Endothelial cell of umbilical vein (primary cell): Measurements from ENCODE around the gene APOBEC3F. TPM values are rescaled to one million over a fixed set of nuclear protein-coding genes. Genes with fewer than 3 reads are reported as not detected.

Experiments
- BruUV-seq: library from RNA; stranded (reverse); fragments of 400-500 nt; replicated peaks from 2 replicates; lab custom pipeline; 2021; lab: Mats Ljungman, UMichigan
- CTCF ChIA-PET: fragments of 300-600, 350-600 bp; sonication (Branson Sonifier 250); formaldehyde crosslinking; loops from one replicate; lab custom pipeline; 2021; ENCODE audit warnings: antibody characterized with exemption, inconsistent platforms; lab: Charles Lee
- POLR2A ChIA-PET: fragments of 300-600, 350-600 bp; sonication (Branson Sonifier 250); formaldehyde crosslinking; loops from one replicate; lab custom pipeline; 2021; ENCODE audit warnings: antibody characterized with exemption, inconsistent platforms; lab: Charles Lee
- DNase-seq: peaks from one replicate; pipeline ENCODE4 v3.0.0-alpha.2; 2011; ENCODE audit warnings: low read depth, low spot score
- FAIRE-seq: peaks from 2 replicates; lab custom pipeline; 2011; peaks lifted over from hg19 to GRCh38; lab: Jason Lieb, UNC
- H2AFZ ChIP-seq: 2 replicates; pipeline ENCODE4 v1.6.0; 2012; ENCODE audit warnings: low read depth, low read length, control low read depth, inconsistent platforms
- H3K27ac ChIP-seq: 2 replicates; pipeline ENCODE4 v1.5.1; 2011; ENCODE audit warnings: low read depth, mild to moderate bottlenecking, control low read depth, low read length, moderate library complexity; ENCODE audit not compliant: insufficient read depth
- H3K27me3 ChIP-seq, 2 experiments: 2 replicates each; pipeline versions ENCODE4 v1.6.0 to v1.6.1; 2011; ENCODE audit warnings: low read length in 2 of 2, mixed read lengths in 1 of 2; ENCODE audit not compliant: control insufficient read depth in 2 of 2, insufficient read depth in 2 of 2
- H3K36me3 ChIP-seq, 2 experiments: 2 replicates in 1 of 2; 3 replicates in 1 of 2; pipeline ENCODE4 v1.5.1; 2011; ENCODE audit warnings: low read length in 2 of 2, mild to moderate bottlenecking in 1 of 2, moderate library complexity in 1 of 2; ENCODE audit not compliant: control insufficient read depth in 2 of 2, insufficient read depth in 2 of 2; ENCODE audit errors: extremely low read depth in 1 of 2
- H3K4me1 ChIP-seq: 3 replicates; pipeline ENCODE4 v1.5.1; 2011; ENCODE audit warnings: mild to moderate bottlenecking, low read length; ENCODE audit not compliant: control insufficient read depth, insufficient read depth; ENCODE audit errors: extremely low read depth
- H3K4me2 ChIP-seq: 2 replicates; pipeline ENCODE4 v1.6.1; 2011; ENCODE audit warnings: low read length, control low read depth, mixed read lengths; ENCODE audit not compliant: insufficient read depth
- H3K4me3 ChIP-seq, 3 experiments: fragments of 200-600 bp in 1 of 3; sonication (generic), shearing (Covaris generic) in 1 of 3; replicated peaks in 1 of 3; 2 replicates each; pipeline ENCODE4 v1.5.1; 2011 to 2016; ENCODE audit warnings: control low read depth in 3 of 3, low read length in 3 of 3, mild to moderate bottlenecking in 2 of 3, inconsistent platforms in 1 of 3, low read depth in 1 of 3, moderate library complexity in 1 of 3; ENCODE audit not compliant: insufficient read depth in 1 of 3
- H3K79me2 ChIP-seq: 2 replicates; pipeline ENCODE4 v1.6.0; 2012; ENCODE audit warnings: low read length, inconsistent platforms; ENCODE audit not compliant: control insufficient read depth, insufficient read depth
- H3K9ac ChIP-seq: replicated peaks from 2 replicates; pipeline ENCODE3; 2011; ENCODE audit warnings: low read length, control low read depth; ENCODE audit not compliant: insufficient read depth; ENCODE audit errors: extremely low read depth
- H3K9me1 ChIP-seq: replicated peaks from 3 replicates; pipeline ENCODE4 v1.6.0; 2011; ENCODE audit warnings: mild to moderate bottlenecking, low read length; ENCODE audit not compliant: control insufficient read depth, insufficient read depth; ENCODE audit errors: extremely low read depth
- H3K9me3 ChIP-seq: replicated peaks from 2 replicates; pipeline ENCODE4 v1.5.1; 2012; ENCODE audit warnings: low read length, inconsistent platforms; ENCODE audit not compliant: control insufficient read depth, insufficient read depth
- H4K20me1 ChIP-seq: replicated peaks from 2 replicates; pipeline ENCODE3; 2011; ENCODE audit warnings: mild to moderate bottlenecking, low read length; ENCODE audit not compliant: control insufficient read depth, insufficient read depth; ENCODE audit errors: extremely low read depth
- EZH2 ChIP-seq: IDR thresholded peaks from 2 replicates; pipeline ENCODE4 v1.6.1; 2012; ENCODE audit warnings: borderline replicate concordance, low read depth, mild to moderate bottlenecking, moderate library complexity, low read length, inconsistent platforms; ENCODE audit not compliant: severe bottlenecking
- FOS ChIP-seq: IDR thresholded peaks from 2 replicates; pipeline ENCODE4 v1.6.1; 2011; ENCODE audit warnings: mild to moderate bottlenecking, low read length, moderate library complexity, borderline replicate concordance; ENCODE audit not compliant: insufficient read depth
- GATA2 ChIP-seq: IDR thresholded peaks from 2 replicates; pipeline ENCODE4 v1.7.0; 2011; ENCODE audit warnings: low read depth, mild to moderate bottlenecking, moderate library complexity, mixed read lengths, low read length; ENCODE audit not compliant: insufficient read length, insufficient read depth
- JUN ChIP-seq: IDR thresholded peaks from 2 replicates; pipeline ENCODE4 v1.6.1; 2011; ENCODE audit warnings: borderline replicate concordance, low read depth; ENCODE audit not compliant: insufficient read length, insufficient read depth
- MYC ChIP-seq: IDR thresholded peaks from one replicate; pipeline ENCODE4 v1.6.1; 2011; ENCODE audit warnings: mild to moderate bottlenecking, low read depth, low read length
- POLR2A ChIP-seq: IDR thresholded peaks from 2 replicates; pipeline ENCODE4 v1.6.1; 2012; ENCODE audit warnings: low read depth, mild to moderate bottlenecking, control low read depth, low read length
- POLR2AphosphoS5 ChIP-seq: IDR thresholded peaks from 2 replicates; pipeline ENCODE4 v1.6.1; 2012; ENCODE audit warnings: low read depth, mild to moderate bottlenecking, control low read depth, low read length, moderate library complexity; ENCODE audit not compliant: insufficient read depth
- dilution Hi-C: fragments of 300-500 bp; cut with MboI; formaldehyde crosslinking; loops from one replicate; pipeline ENCODE4 v1.15.0; 2019; ENCODE audit warnings: low sequenced_read_pairs; ENCODE audit not compliant: extremely low pct_ligation_motif_present
- intact Hi-C: fragments of 100-400 bp; cut with micrococcal nuclease; formaldehyde crosslinking; loops from one replicate; pipeline ENCODE4 v1.10.0; 2022
- polyA plus RNA-seq, 4 experiments: library from polyadenylated mRNA; depleted of rRNA in 3 of 4; stranded (reverse) in 3 of 4; unstranded in 1 of 4; fragments of >200 nt; gene quantifications; 2 replicates each; pipeline versions ENCODE4 v1.2.1 to v1.2.3, GENCODE V29; 2011 to 2012; ENCODE audit warnings: missing spikeins in 1 of 4
- total RNA-seq: library from RNA; stranded (reverse); gene quantifications from 2 replicates; pipeline ENCODE4 v1.2.3, GENCODE V29; 2021
- TF ChIP-seq, protein P1 (sequence below), 2 donors: IDR thresholded peaks; 1 replicate in 1 of 2; 2 replicates in 1 of 2; pipeline ENCODE4 v1.5.1; 2011; ENCODE audit warnings: low read length in 2 of 2, mild to moderate bottlenecking in 2 of 2, moderate library complexity in 2 of 2, control low read depth in 1 of 2, inconsistent platforms in 1 of 2, low read depth in 1 of 2; ENCODE audit not compliant: insufficient read depth in 1 of 2; ENCODE audit errors: extremely low read depth in 1 of 2
- TF ChIP-seq, protein P2 (sequence below): IDR thresholded peaks from 2 replicates; pipeline ENCODE4 v1.6.1; 2011; ENCODE audit not compliant: insufficient read depth, insufficient read length

Gene APOBEC3F
- total and polyA plus RNA-seq, 2 donors (not counting 3 experiments of a cell fraction or from before 2014, with no cell fraction given) = 10.2 to 11.0 TPM

DNA sequence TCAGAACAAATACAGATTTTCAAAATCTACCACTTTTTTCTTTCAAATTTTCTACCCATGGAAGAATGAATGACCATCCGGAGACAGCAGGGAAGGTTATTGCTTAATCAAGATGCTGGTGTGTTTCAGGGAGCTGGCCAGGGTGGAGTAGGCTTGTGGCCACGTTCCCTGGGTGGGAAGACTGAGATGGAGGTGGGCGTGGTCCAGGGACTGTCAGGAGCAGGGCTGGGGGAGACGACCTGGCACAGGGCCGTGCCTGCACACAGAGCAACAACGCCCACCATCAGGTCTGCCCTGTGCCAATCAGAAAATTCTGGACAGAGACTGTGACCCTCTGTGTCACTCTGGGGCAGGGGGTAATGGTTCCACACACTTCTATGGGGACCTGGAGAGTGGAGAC, 49.3 kb downstream of the APOBEC3F start:
- Histone ChIP-seq H3K36me3 (no peaks in the 10 kb centered on the region), H3K9ac (no peak overlapping the region), H3K27me3 (peaks cover 0 to 4% of the 10 kb centered on the region in 2 experiments), H3K4me3 (no peak overlapping the region), H3K9me3 (no peaks in the 10 kb centered on the region), H3K9me1 (no peaks in the 10 kb centered on the region), H3K4me2 (no peak overlapping the region), H2AFZ (no peak overlapping the region), H4K20me1 (no peaks in the 10 kb centered on the region), H3K27ac (no peak overlapping the region), H3K4me1 (no peaks in the 10 kb centered on the region), H3K79me2 (no peaks in the 10 kb centered on the region)
- ChIA-PET POLR2A (no interaction called here), CTCF (no interaction called here)
- TF ChIP-seq FOS = no peak
- TF ChIP-seq, protein P1, sequence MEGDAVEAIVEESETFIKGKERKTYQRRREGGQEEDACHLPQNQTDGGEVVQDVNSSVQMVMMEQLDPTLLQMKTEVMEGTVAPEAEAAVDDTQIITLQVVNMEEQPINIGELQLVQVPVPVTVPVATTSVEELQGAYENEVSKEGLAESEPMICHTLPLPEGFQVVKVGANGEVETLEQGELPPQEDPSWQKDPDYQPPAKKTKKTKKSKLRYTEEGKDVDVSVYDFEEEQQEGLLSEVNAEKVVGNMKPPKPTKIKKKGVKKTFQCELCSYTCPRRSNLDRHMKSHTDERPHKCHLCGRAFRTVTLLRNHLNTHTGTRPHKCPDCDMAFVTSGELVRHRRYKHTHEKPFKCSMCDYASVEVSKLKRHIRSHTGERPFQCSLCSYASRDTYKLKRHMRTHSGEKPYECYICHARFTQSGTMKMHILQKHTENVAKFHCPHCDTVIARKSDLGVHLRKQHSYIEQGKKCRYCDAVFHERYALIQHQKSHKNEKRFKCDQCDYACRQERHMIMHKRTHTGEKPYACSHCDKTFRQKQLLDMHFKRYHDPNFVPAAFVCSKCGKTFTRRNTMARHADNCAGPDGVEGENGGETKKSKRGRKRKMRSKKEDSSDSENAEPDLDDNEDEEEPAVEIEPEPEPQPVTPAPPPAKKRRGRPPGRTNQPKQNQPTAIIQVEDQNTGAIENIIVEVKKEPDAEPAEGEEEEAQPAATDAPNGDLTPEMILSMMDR (IDR thresholded peaks at IDR 0.05; ENCODE audit: extremely low read depth in 1 of 2, insufficient read depth in 1 of 2, low read depth in 1 of 2, low read length in 2 of 2) = no peak
- no peak for TF ChIP-seq MYC
- no peak for TF ChIP-seq GATA2
- no peak for TF ChIP-seq EZH2
- TF ChIP-seq, protein P2, sequence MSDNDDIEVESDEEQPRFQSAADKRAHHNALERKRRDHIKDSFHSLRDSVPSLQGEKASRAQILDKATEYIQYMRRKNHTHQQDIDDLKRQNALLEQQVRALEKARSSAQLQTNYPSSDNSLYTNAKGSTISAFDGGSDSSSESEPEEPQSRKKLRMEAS = no peak
- TF ChIP-seq JUN = no peak
- no peak for TF ChIP-seq POLR2AphosphoS5
- TF ChIP-seq POLR2A = no peak
- intact Hi-C loops = no loop called here
- FAIRE-seq = no peak
- BruUV-seq = no TSS peak
- dilution Hi-C loops = no loop called here
- no peak for DNase-seq
